ENCODE results near the gene RGS3.

GRCh38 chr9:113444736-113445135, 18.8 kb upstream of the RGS3 start:
- TF ChIP-seq CTCF (IDR thresholded peaks at IDR 0.05) = no peak
- no peak for TF ChIP-seq POLR2A (IDR thresholded peaks at IDR 0.05)

All from thyroid gland (tissue), 4 donors.